ENCODE measurements around the gene MICALL2. TPM values are rescaled to one million over a fixed set of nuclear protein-coding genes. Genes with fewer than 3 reads are reported as not detected.
A peak's percentile ranks its signal among the peaks of the same experiment; 100 is the strongest.

Gene MICALL2
- total RNA-seq, 1 experiment from 2014 or later, result 7.7 TPM

DNA sequence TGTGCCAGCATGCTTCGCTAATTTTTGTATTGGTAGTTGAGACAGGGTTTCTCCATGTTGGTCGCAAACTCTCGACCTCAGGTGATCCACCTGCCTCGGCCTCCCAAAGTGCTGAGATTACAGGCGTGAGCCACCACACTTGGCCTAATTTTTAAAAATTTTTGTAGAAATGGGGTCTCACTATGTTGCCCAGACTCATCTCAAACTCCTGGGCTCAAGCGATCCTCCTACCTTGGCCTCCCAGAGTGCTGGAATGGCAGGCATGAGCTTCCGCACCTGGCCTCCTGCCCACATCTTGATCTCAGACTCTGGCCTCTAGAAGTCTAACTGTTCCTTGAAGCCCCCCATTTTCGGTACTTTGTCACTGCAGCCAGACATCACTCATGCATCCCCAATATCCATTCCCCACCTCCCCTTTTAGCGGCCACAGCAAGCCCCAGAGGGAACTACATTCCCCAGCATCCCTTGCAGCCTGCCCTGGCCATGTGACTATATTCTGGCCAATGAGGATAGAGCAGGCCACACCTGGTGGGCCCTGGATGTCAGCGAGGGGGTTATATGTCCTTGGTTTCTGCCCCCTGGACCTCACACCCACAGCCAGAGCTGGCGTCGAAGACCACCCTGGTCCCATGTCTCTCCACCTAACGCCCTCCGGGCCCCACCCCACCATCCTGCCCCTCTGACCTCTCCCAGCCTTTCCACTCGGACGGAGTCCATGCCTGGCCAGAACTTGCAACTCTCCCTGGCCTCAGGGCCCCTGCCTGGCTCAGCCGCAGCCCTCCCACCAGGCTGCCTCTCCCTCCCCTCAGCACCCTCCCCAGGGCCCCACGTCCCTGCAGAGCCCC lies 33.8 kb downstream of the MICALL2 start:
- H3K9me3 ChIP-seq (replicated peaks), result no peaks in the 10 kb centered on the region
- H3K27ac ChIP-seq, result no peak overlapping the region
- H3K4me3 ChIP-seq, result no peak overlapping the region
- H3K4me1 ChIP-seq (replicated peaks), result no peaks in the 10 kb centered on the region
- peaks cover 45% of the 10 kb centered on the region for H3K27me3 ChIP-seq (replicated peaks)
- no peak for DNase-seq (ENCODE audit: low read depth in 1 of 2, low spot score in 2 of 2)
- H3K36me3 ChIP-seq, result no peaks in the 10 kb centered on the region

DNA sequence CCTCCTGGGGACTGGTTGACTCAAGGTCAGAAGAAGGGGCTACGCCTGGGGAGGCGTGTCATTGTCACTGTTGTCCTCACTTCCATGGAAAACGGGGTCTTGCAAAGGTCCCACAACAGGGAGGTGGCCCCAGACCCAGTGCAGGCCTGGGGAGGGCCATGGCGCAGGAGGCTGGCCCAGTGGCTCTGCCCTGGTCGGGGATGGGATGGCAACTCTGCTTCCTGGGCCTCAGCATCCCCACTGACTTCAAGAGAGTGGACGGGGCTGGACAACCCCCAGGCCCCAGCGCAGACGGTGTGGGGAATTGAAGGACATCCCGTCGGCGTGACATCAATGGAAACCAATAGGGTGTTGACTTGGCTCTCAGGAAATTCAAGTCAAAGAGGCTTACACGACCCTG lies 35.2 kb downstream of the MICALL2 start:
- no peak overlapping the region for H3K4me3 ChIP-seq
- peaks cover 38% of the 10 kb centered on the region for H3K27me3 ChIP-seq (replicated peaks)
- no peaks in the 10 kb centered on the region for H3K36me3 ChIP-seq
- no peak overlapping the region for H3K27ac ChIP-seq
- no peaks in the 10 kb centered on the region for H3K4me1 ChIP-seq (replicated peaks)
- DNase-seq (ENCODE audit: low read depth in 1 of 2, low spot score in 2 of 2), result no peak
- H3K9me3 ChIP-seq (replicated peaks), result no peaks in the 10 kb centered on the region

DNA sequence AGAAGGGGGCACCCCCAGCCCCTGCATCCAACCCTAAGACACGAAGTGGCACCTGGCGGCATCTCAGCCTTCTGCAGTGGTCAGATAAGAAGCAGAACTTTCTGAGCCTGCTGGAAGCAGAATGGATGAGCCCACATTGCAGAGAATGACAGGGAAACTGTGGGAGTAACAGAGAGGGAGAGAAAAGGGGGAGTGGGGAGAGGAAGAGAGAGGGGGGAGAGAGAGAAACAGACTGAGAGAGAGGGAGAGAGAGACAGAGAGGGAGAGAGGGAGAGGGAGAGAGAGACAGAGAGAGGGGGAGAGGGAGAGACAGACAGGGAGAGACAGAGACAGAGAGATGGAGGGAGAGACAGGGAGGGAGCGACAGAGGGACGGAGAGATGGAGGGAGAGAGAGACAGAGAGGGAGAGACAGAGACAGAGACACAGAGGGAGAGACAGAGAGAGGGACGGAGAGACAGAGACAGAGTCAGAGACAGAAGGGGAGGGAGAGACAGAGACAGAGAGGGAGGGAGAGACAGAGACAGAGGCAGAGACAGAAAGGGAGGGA lies 35.9 kb downstream of the MICALL2 start:
- Histone ChIP-seq H3K4me1 (replicated peaks) (no peaks in the 10 kb centered on the region), H3K4me3 (no peak overlapping the region), H3K36me3 (no peaks in the 10 kb centered on the region), H3K27me3 (replicated peaks) (peaks cover 30% of the 10 kb centered on the region), H3K27ac (no peak overlapping the region), H3K9me3 (replicated peaks) (no peaks in the 10 kb centered on the region)
- no peak for DNase-seq (ENCODE audit: low read depth in 1 of 2, low spot score in 2 of 2)

DNA sequence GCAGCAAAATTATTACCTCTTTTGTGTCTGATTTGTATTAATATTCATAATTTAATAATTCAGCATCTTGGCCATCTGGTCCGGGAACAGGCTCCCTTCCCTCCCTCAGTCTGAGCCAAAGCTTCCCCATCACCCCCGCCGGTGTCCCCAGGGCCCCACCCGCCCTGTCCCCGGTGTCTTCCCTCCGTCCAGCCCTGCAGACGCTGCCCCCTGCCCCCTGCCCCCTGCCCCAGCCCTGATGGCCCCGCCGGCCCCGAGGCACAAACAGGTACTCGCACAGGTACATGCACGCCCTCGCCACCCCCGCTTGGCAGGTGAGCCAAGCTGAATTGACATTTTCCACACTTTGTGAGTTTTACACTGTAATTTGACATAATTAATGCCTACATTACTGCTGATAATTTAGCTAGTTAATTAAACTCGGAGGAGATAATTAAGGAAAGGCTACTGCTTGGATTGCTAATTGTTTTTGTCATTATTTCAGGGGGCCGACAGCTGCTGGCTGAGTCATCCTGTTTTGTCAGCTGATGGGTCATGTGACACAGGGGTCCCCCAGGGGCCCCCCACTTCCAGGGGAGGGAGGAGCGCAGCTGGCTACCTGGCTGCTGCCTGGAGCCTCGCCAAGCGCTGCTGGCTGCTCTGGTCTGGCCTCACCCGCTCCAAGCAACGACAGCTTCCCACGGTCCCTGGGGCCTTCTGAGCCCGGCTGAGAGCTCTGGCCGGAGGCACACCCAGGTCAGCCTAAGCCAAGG lies 36.6 kb downstream of the MICALL2 start:
- H3K36me3 ChIP-seq, result no peaks in the 10 kb centered on the region
- no peaks in the 10 kb centered on the region for H3K9me3 ChIP-seq (replicated peaks)
- no peaks in the 10 kb centered on the region for H3K4me1 ChIP-seq (replicated peaks)
- no peak for DNase-seq (ENCODE audit: low read depth in 1 of 2, low spot score in 2 of 2)
- peaks cover 33% of the 10 kb centered on the region for H3K27me3 ChIP-seq (replicated peaks)
- H3K4me3 ChIP-seq, result no peak overlapping the region
- H3K27ac ChIP-seq, result no peak overlapping the region

DNA sequence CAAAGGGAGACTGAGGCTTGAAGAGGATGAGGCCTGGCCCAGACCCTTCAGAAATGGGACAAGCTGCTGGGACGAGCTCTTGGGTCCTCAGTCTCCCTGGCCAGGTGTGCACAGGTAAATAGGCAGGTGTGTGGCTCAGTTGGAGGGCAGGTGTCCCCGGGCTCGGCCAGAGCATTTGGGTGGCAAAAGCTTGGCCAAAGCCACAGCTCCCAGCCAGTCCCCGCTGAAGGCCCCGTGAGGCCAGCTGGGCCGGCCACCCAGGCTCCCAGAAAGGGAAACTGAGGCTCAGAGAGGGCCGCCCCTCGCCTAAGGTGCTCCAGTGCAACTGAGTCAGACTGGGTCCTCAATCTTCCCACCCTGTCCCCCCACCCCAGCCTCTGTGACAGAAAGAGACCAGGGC lies 37.3 kb downstream of the MICALL2 start:
- Histone ChIP-seq H3K27ac (no peak overlapping the region), H3K27me3 (replicated peaks) (peaks cover 36% of the 10 kb centered on the region), H3K9me3 (replicated peaks) (no peaks in the 10 kb centered on the region), H3K36me3 (no peaks in the 10 kb centered on the region), H3K4me1 (replicated peaks) (no peaks in the 10 kb centered on the region), H3K4me3 (no peak overlapping the region)
- DNase-seq (ENCODE audit: low read depth in 1 of 2, low spot score in 2 of 2), result no peak

DNA sequence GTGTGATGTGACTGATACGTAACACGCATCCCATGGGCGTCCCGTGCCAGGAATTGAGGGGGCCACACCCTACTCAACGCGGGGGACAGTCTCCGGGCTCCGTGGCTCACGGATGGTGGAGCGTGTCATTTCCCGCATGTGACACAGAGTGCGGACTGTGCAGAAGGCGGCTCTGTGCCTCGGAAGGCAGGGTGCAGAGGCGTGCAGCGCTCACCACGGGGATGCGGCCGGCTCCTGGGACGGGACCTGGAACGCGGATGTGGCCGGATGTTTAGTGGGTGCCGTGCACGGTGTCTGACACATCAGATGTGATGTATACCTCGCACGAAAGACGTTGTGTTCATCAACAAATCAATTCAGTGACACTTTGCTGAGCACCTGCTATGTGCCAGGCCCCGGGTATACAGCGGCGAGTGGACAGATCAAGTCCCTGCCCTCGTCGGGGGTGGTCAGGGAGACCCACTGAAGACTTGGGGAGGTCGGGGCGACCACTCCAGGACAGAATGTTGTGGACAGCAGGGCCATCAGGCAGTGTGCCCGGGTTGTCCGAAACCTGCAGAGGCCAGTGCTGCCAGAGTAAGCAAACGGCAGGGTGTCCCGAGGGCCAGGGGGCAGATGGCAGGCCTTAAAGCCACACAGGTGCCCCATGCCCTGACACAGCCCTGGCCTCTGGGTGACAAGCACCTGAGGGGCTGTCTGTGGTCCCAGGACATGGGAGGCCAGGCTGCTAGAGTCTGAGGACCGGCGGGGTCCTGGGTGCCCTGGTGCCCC lies 38.1 kb downstream of the MICALL2 start:
- Histone ChIP-seq H3K4me3 (no peak overlapping the region), H3K27me3 (replicated peaks) (peaks cover 34% of the 10 kb centered on the region), H3K9me3 (replicated peaks) (no peaks in the 10 kb centered on the region), H3K4me1 (replicated peaks) (no peaks in the 10 kb centered on the region), H3K27ac (no peak overlapping the region), H3K36me3 (no peaks in the 10 kb centered on the region)
- no peak for DNase-seq (ENCODE audit: low read depth in 1 of 2, low spot score in 2 of 2)

DNA sequence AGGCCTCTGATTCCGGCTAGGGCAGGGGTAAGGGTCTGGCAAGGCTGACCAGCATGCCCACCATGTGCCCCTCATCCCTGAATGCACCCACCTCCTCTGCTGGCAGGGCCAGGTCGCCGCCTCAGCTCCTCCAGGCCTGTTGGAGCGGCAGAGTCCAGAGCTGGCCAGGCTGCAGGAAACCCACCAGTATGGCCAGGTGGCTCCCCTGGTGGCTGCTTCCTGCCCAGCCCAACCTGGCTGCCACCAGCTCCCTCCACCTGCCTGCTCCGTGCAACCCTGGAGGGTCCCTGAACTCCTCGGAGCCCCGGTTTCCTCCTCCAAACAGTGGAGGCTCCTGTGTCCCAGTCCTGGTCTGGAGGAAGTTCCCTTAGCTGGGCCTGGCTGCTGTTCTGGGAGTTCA lies 39.6 kb downstream of the MICALL2 start:
- Histone ChIP-seq H3K27me3 (replicated peaks) (peaks cover 32% of the 10 kb centered on the region), H3K27ac (no peak overlapping the region), H3K9me3 (replicated peaks) (no peaks in the 10 kb centered on the region), H3K4me3 (no peak overlapping the region), H3K4me1 (replicated peaks) (no peaks in the 10 kb centered on the region), H3K36me3 (no peaks in the 10 kb centered on the region)
- DNase-seq (ENCODE audit: low read depth in 1 of 2, low spot score in 2 of 2), result no peak

DNA sequence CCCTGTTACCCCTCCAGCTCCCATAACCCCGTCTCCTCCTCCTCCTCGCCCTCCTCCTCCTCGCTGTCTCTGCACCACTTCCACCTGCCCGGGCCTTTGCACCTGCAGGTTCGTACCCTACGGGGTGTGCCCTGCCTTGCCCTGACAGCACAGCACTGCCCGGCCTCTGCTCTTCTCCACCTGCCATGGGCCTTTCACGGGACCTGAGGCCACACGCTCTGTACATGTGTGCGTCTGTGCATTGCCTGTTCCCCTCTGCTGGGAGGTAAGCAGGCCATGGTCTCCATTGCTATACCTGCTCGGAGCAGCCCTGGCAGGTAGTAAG lies 40.0 kb downstream of the MICALL2 start:
- H3K36me3 ChIP-seq, result no peaks in the 10 kb centered on the region
- H3K27me3 ChIP-seq (replicated peaks), result peaks cover 32% of the 10 kb centered on the region
- H3K9me3 ChIP-seq (replicated peaks), result no peaks in the 10 kb centered on the region
- no peak overlapping the region for H3K27ac ChIP-seq
- H3K4me1 ChIP-seq (replicated peaks), result no peaks in the 10 kb centered on the region
- no peak for DNase-seq (ENCODE audit: low read depth in 1 of 2, low spot score in 2 of 2)
- H3K4me3 ChIP-seq, result no peak overlapping the region

DNA sequence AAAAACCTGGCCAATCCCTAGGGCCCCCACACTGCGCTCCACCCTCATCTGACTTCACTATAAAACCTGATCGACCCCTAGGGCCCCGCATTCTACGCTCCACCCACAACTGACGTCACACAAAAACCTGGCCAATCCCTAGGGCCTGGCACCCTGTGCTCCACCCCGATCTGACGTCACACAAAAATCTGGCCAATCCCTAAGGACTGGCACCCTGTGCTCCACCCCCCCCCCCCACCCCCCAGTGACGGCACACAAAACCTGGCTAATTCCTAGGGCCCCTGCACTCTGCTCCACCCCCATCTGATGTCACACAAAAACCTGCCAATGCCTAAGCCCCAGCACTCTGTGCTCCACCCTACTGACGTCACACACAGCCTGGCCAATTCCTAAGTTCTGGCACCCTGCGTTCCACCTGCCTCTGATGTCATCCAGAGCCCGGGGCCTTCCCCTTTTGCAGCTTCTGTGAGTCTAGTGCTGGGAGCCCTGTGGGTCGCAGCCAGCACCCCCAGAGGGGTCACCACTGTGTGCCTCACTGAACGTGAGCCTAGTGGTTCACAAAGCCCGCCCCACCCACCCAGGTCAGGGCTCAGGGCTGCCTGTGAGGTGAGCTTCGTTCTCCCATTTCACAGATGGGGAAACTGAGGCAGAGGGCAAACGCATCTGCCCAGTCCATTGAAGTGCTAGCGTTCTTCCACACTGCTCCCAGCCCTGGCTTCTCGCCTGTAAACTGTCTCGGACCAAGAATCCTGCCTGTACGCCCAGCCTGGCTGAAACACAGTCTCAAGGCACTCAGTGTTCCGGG lies 40.6 kb downstream of the MICALL2 start:
- Histone ChIP-seq H3K4me1 (replicated peaks) (no peaks in the 10 kb centered on the region), H3K9me3 (replicated peaks) (no peaks in the 10 kb centered on the region), H3K27ac (no peak overlapping the region), H3K36me3 (no peaks in the 10 kb centered on the region), H3K27me3 (replicated peaks) (peaks cover 32% of the 10 kb centered on the region), H3K4me3 (no peak overlapping the region)
- DNase-seq (ENCODE audit: low read depth in 1 of 2, low spot score in 2 of 2), result no peak

DNA sequence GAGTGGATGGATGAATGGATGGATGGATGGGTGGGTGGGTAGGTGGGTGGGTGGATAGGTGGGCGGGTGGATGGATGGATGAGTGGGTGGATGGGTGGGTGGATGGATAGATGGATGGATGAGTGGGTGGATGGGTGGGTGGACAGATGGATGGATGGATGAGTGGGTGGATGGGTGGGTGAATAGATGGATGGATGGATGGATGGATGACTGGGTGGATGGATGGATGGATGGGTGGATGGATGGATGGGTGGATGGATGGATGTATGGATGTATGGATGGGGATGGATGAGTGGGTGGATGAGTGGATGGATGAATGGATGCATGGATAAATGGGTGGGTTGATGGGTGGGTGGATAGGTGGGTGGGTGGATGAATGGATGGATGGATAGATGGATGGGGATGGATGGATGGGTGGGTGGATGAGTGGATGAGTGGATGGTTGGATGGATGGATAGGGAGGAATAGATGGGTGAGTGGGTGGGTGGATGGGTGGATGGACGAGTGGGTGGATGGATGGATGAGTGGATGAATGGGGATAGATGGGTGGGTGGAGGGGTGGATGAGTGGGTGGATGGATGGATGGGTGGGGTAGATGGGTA lies 43.8 kb downstream of the MICALL2 start:
- Histone ChIP-seq H3K4me3 (no peak overlapping the region), H3K4me1 (replicated peaks) (no peaks in the 10 kb centered on the region), H3K27ac (no peak overlapping the region), H3K27me3 (replicated peaks) (peaks cover 23% of the 10 kb centered on the region), H3K36me3 (no peaks in the 10 kb centered on the region), H3K9me3 (replicated peaks) (no peaks in the 10 kb centered on the region)
- no peak for DNase-seq (ENCODE audit: low read depth in 1 of 2, low spot score in 2 of 2)

DNA sequence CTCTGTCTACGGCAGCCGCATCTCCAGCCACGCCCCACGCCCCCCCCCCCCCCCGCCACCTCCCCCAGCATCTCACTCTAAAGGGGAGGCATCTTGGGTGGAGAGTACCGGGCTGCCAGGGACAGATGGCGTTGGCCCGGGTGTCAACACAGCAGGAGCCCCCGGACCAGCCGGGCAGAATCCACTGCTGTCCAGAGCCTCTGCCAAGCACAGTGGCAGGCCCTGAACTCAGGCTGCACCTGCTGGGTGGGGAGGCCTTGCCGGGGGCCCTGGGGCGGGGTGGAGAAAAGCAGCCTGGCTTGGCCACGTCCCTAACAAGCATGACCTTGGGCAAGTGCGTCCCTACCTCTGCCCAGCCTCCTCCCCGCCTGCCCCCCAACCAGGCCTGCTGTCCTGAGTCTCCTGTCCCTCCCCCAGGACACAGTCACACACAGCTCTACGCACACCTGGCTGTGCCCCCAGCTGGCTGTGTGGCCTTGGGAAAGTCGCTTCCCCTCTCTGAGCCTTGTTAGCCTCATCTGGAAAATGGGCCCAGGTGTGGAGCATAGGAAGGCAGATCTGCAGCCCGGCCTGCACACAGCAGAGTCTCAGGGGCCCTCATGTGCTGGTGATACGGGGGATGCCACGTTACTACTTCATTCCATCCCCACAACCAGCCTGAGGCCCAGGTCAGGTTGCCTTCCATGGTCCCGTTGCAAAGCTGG lies 45.2 kb downstream of the MICALL2 start:
- H3K27ac ChIP-seq, result no peak overlapping the region
- peak in 1 of 2 experiments; percentile 39 for DNase-seq (ENCODE audit: low read depth in 1 of 2, low spot score in 2 of 2)
- H3K36me3 ChIP-seq, result no peaks in the 10 kb centered on the region
- H3K27me3 ChIP-seq (replicated peaks), result peaks cover 31% of the 10 kb centered on the region
- no peak overlapping the region for H3K4me3 ChIP-seq
- H3K9me3 ChIP-seq (replicated peaks), result no peaks in the 10 kb centered on the region
- H3K4me1 ChIP-seq (replicated peaks), result no peaks in the 10 kb centered on the region
